Measurements from ENCODE around the gene SOS1.

- TF ChIP-seq CTCF (conservative IDR thresholded peaks at IDR 0.05 in 1 of 2, IDR thresholded peaks at IDR 0.05 in 1 of 2; ENCODE audit: extremely low read depth in 1 of 2, insufficient read depth in 1 of 2, low read depth in 1 of 2, low read length in 2 of 2) (no peak), EZH2 (IDR thresholded peaks at IDR 0.05; ENCODE audit: borderline replicate concordance, low read length) (no peak)
Observed at GRCh38 chr2:38968021-38968420, 152.8 kb downstream of the SOS1 start.
